HG02678 (cell line): Measurements from ENCODE around the gene PARD3B.
"Not testable (repeated sequence)": the region's sequence is repeated elsewhere in the genome, so short reads cannot be mapped to it uniquely, and the experiment has no call there.

ENCODE experiments used
- ATAC-seq: cut with Tn5 transposase; IDR thresholded peaks from one replicate; pipeline ENCODE4 v1.9.1; 2021; ENCODE audit warnings: mild to moderate bottlenecking, moderate library complexity; ENCODE audit not compliant: unreplicated experiment

PARD3B gene

GRCh38 chr2:205212357-205212756, 667.1 kb downstream of the PARD3B start:
- no peak for ATAC-seq

GRCh38 chr2:205216092-205216491, 670.8 kb downstream of the PARD3B start:
- no peak for ATAC-seq

- no peak for ATAC-seq
Observed at GRCh38 chr2:205216580-205216979, 671.3 kb downstream of the PARD3B start.

GRCh38 chr2:205217004-205217403, 671.7 kb downstream of the PARD3B start:
- no peak for ATAC-seq

GRCh38 chr2:205218056-205218455, 672.8 kb downstream of the PARD3B start:
- ATAC-seq, result no peak

- not testable (repeated sequence) for ATAC-seq
Observed at GRCh38 chr2:205218816-205219215, 673.5 kb downstream of the PARD3B start.

GRCh38 chr2:205220559-205220958, 675.3 kb downstream of the PARD3B start:
- no peak for ATAC-seq

GRCh38 chr2:205232086-205232485, 686.8 kb downstream of the PARD3B start:
- ATAC-seq, result no peak

GRCh38 chr2:205235434-205235833, 690.2 kb downstream of the PARD3B start:
- no peak for ATAC-seq

GRCh38 chr2:205237524-205237923, 692.2 kb downstream of the PARD3B start:
- no peak for ATAC-seq

- ATAC-seq, result no peak
Observed at GRCh38 chr2:205245001-205245400, 699.7 kb downstream of the PARD3B start.

- no peak for ATAC-seq
Observed at GRCh38 chr2:205245652-205246051, 700.4 kb downstream of the PARD3B start.

GRCh38 chr2:205259121-205259520, 713.8 kb downstream of the PARD3B start:
- ATAC-seq, result no peak

GRCh38 chr2:205261516-205262020, 716.3 kb downstream of the PARD3B start:
- no peak for ATAC-seq

- ATAC-seq, result no peak
Observed at GRCh38 chr2:205267323-205267722, 722.0 kb downstream of the PARD3B start.

GRCh38 chr2:205270689-205271088, 725.4 kb downstream of the PARD3B start:
- ATAC-seq, result no peak

GRCh38 chr2:205273148-205273547, 727.9 kb downstream of the PARD3B start:
- ATAC-seq, result no peak

- no peak for ATAC-seq
Observed at GRCh38 chr2:205273627-205274026, 728.4 kb downstream of the PARD3B start.

GRCh38 chr2:205274801-205275200, 729.5 kb downstream of the PARD3B start:
- no peak for ATAC-seq

GRCh38 chr2:205276116-205276777, 731.0 kb downstream of the PARD3B start:
- ATAC-seq, result no peak

- ATAC-seq, result no peak
Observed at GRCh38 chr2:205280596-205281236, 735.4 kb downstream of the PARD3B start.

GRCh38 chr2:205283736-205284270, 738.5 kb downstream of the PARD3B start:
- no peak for ATAC-seq
